ENCODE measurements around the gene DIDO1. TPM values are rescaled to one million over a fixed set of nuclear protein-coding genes. Genes with fewer than 3 reads are reported as not detected.
A peak's percentile ranks its signal among the peaks of the same experiment; 100 is the strongest.

Gene DIDO1
- total and polyA plus RNA-seq, 2 of the 13 experiments (the other 11 are each of a cell fraction or from before 2014, with no cell fraction given), result 75.0 to 75.1 TPM

DNA sequence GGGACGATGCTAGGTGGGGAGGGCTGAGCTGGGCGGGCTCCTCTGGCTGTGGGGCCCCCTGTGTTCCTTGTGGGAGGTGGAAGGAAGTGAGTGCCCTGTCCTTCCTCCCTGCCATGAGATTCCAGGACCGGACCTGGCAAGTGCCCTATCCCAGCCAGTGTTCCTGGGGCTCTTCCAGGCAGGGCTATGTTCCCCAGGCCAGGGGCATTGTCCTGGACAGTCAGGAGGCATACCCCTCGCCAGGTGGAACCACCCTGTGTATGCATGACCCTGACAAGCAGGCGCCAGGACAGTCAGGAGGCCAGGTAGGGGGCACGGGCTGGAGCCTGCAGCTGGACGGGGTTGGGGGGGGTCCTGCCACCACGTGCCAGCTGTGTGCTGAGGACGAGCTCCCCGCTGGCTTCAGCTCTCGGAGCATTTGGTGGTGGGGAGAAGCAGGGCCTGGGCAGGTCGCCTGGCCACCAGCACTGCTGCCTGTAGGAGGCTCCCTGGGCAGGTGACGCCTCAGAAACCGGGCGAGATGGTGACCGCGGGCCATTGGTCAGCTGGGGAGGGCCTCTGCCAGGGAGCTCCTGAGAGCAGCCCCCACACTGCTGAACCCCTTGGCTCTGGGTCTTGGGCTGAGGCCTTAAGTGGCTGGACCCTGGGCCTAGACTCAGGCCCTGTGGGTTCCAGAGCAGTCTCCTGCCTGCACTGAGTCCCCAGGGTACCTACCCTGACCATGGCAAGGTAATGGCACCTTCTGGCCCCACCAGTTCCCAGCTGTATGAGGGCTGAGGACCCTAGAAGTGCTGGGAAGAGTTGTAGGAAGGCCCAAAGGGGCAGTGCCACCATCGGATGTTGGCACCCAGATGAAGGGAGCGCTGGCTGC lies 26.9 kb upstream of the DIDO1 start (continued):
- no peak for TF ChIP-seq FOXM1 (CRISPR knock-in tag; IDR thresholded peaks at IDR 0.05)
- TF ChIP-seq ZNF510 (CRISPR knock-in tag; IDR thresholded peaks at IDR 0.05; ENCODE audit: low read depth), result no peak
- TF ChIP-seq ZNF205 (CRISPR knock-in tag; IDR thresholded peaks at IDR 0.05), result peak; percentile 39; the same call in 1 of the 2 replicates
- TF ChIP-seq MAFK (conservative IDR thresholded peaks at IDR 0.05 in 1 of 2, IDR thresholded peaks at IDR 0.05 in 1 of 2; ENCODE audit: low read length in 2 of 2), result no peak
- TF ChIP-seq, protein P1, sequence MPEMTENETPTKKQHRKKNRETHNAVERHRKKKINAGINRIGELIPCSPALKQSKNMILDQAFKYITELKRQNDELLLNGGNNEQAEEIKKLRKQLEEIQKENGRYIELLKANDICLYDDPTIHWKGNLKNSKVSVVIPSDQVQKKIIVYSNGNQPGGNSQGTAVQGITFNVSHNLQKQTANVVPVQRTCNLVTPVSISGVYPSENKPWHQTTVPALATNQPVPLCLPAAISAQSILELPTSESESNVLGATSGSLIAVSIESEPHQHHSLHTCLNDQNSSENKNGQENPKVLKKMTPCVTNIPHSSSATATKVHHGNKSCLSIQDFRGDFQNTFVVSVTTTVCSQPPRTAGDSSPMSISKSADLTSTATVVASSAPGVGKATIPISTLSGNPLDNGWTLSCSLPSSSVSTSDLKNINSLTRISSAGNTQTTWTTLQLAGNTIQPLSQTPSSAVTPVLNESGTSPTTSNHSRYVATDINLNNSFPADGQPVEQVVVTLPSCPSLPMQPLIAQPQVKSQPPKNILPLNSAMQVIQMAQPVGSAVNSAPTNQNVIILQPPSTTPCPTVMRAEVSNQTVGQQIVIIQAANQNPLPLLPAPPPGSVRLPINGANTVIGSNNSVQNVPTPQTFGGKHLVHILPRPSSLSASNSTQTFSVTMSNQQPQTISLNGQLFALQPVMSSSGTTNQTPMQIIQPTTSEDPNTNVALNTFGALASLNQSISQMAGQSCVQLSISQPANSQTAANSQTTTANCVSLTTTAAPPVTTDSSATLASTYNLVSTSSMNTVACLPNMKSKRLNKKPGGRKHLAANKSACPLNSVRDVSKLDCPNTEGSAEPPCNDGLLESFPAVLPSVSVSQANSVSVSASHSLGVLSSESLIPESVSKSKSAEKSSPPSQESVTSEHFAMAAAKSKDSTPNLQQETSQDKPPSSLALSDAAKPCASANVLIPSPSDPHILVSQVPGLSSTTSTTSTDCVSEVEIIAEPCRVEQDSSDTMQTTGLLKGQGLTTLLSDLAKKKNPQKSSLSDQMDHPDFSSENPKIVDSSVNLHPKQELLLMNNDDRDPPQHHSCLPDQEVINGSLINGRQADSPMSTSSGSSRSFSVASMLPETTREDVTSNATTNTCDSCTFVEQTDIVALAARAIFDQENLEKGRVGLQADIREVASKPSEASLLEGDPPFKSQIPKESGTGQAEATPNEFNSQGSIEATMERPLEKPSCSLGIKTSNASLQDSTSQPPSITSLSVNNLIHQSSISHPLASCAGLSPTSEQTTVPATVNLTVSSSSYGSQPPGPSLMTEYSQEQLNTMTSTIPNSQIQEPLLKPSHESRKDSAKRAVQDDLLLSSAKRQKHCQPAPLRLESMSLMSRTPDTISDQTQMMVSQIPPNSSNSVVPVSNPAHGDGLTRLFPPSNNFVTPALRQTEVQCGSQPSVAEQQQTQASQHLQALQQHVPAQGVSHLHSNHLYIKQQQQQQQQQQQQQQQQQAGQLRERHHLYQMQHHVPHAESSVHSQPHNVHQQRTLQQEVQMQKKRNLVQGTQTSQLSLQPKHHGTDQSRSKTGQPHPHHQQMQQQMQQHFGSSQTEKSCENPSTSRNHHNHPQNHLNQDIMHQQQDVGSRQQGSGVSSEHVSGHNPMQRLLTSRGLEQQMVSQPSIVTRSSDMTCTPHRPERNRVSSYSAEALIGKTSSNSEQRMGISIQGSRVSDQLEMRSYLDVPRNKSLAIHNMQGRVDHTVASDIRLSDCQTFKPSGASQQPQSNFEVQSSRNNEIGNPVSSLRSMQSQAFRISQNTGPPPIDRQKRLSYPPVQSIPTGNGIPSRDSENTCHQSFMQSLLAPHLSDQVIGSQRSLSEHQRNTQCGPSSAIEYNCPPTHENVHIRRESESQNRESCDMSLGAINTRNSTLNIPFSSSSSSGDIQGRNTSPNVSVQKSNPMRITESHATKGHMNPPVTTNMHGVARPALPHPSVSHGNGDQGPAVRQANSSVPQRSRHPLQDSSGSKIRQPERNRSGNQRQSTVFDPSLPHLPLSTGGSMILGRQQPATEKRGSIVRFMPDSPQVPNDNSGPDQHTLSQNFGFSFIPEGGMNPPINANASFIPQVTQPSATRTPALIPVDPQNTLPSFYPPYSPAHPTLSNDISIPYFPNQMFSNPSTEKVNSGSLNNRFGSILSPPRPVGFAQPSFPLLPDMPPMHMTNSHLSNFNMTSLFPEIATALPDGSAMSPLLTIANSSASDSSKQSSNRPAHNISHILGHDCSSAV (CRISPR knock-in tag; IDR thresholded peaks at IDR 0.05; ENCODE audit: borderline replicate concordance), result no peak
- TF ChIP-seq ZNF138 (CRISPR knock-in tag; IDR thresholded peaks at IDR 0.05; ENCODE audit: low read depth), result no peak; the same call in 1 of the 2 replicates
- TF ChIP-seq BRD4 (CRISPR knock-in tag; IDR thresholded peaks at IDR 0.05), result peak; percentile 63
- peak; percentile 89; the same call in 1 of the 2 replicates for TF ChIP-seq ARID2 (CRISPR knock-in tag; IDR thresholded peaks at IDR 0.05; ENCODE audit: borderline replicate concordance)
- TF ChIP-seq GABPA (IDR thresholded peaks at IDR 0.05; ENCODE audit: low read depth, low read length), result no peak
- no peak; the same call in 1 of the 2 replicates for TF ChIP-seq GABPA (CRISPR knock-in tag; IDR thresholded peaks at IDR 0.05; ENCODE audit: low read depth)
- no peak for TF ChIP-seq IKZF1 (IDR thresholded peaks at IDR 0.05)
- TF ChIP-seq ETV5 (CRISPR knock-in tag; IDR thresholded peaks at IDR 0.05; ENCODE audit: borderline replicate concordance), result no peak
- TF ChIP-seq TARDBP (CRISPR knock-in tag; IDR thresholded peaks at IDR 0.05), result no peak; the same call in none of the 2 replicates
- TF ChIP-seq FOXK2 (IDR thresholded peaks at IDR 0.05), result no peak
- no peak; the same call in 1 of the 2 replicates for TF ChIP-seq ZNF879 (CRISPR knock-in tag; IDR thresholded peaks at IDR 0.05)
- no peak; the same call in 1 of the 2 replicates for TF ChIP-seq ZSCAN9 (CRISPR knock-in tag; IDR thresholded peaks at IDR 0.05; ENCODE audit: borderline replicate concordance)
- TF ChIP-seq, protein P2, sequence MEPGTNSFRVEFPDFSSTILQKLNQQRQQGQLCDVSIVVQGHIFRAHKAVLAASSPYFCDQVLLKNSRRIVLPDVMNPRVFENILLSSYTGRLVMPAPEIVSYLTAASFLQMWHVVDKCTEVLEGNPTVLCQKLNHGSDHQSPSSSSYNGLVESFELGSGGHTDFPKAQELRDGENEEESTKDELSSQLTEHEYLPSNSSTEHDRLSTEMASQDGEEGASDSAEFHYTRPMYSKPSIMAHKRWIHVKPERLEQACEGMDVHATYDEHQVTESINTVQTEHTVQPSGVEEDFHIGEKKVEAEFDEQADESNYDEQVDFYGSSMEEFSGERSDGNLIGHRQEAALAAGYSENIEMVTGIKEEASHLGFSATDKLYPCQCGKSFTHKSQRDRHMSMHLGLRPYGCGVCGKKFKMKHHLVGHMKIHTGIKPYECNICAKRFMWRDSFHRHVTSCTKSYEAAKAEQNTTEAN (CRISPR knock-in tag; conservative IDR thresholded peaks at IDR 0.05), result peak; percentile 72
- no peak; the same call in 1 of the 2 replicates for TF ChIP-seq NKX3-1 (CRISPR knock-in tag; IDR thresholded peaks at IDR 0.05)
- TF ChIP-seq XBP1 (CRISPR knock-in tag; IDR thresholded peaks at IDR 0.05), result no peak
- TF ChIP-seq, protein P3, sequence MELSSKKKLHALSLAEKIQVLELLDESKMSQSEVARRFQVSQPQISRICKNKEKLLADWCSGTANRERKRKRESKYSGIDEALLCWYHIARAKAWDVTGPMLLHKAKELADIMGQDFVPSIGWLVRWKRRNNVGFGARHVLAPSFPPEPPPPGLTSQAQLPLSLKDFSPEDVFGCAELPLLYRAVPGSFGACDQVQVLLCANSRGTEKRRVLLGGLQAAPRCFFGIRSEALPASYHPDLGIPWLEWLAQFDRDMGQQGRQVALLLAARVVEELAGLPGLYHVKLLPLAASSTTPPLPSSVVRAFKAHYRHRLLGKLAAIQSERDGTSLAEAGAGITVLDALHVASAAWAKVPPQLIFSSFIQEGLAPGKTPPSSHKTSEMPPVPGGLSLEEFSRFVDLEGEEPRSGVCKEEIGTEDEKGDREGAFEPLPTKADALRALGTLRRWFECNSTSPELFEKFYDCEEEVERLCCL (CRISPR knock-in tag; IDR thresholded peaks at IDR 0.05; ENCODE audit: borderline replicate concordance), result 0 out of 2 replicates have a peak, but pooled peaks have one; percentile 62

Measured in HepG2 (cell line).